ENCODE data around the gene NSD1.
"Not testable (repeated sequence)": the region's sequence is repeated elsewhere in the genome, so short reads cannot be mapped to it uniquely, and the experiment has no call there.

NSD1 gene

GRCh38 chr5:177232761-177233160 is 99.2 kb downstream of the NSD1 start:
- DNase-seq: no peak

GRCh38 chr5:177233206-177233605 is 99.6 kb downstream of the NSD1 start:
- no peak for DNase-seq

- DNase-seq: no peak
Measured at GRCh38 chr5:177233802-177234201, 100.2 kb downstream of the NSD1 start.

DNA sequence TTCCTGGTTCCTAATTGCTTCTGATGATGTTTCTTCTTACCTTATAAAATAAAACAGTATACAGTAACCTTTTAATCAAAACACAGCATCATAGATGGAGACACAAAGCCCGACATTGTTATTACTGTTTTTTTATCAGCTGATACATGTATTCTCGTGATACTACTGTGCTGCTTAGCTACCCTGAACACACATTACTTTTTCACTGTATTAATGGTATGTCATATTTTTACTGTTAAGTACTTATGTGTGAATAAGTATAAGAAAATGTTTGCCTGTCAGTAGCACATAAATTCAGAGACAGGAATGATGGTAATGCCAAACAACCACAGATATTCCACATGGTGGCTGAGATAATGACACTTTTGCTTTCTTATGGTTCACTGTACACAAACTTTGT is 101.3 kb downstream of the NSD1 start:
- no peak for DNase-seq

GRCh38 chr5:177241768-177242167 is 108.2 kb downstream of the NSD1 start:
- no peak for DNase-seq

- DNase-seq: no peak
Measured at GRCh38 chr5:177242304-177242703, 108.7 kb downstream of the NSD1 start.

- no peak for DNase-seq
Measured at GRCh38 chr5:177249761-177250537, 116.4 kb downstream of the NSD1 start.

DNA sequence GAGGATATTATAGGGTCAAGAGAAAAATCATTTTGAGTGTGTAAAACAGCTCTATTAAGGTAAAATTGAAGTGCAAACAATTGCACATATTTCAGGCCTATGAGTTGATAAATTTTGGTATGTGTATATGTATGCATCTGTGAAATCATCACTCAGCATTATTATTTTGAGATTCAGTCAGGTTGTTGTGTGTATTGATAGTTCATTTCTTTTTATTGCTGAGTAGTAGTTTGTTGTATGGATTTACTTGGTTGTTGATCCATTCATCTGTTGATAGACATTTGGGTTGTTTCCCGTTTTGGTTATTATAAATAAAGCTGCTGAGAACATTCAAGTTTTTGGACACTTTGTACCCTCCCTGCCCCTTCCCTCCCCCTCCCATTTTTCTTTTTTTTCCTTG is 119.7 kb downstream of the NSD1 start:
- DNase-seq: no peak

DNA sequence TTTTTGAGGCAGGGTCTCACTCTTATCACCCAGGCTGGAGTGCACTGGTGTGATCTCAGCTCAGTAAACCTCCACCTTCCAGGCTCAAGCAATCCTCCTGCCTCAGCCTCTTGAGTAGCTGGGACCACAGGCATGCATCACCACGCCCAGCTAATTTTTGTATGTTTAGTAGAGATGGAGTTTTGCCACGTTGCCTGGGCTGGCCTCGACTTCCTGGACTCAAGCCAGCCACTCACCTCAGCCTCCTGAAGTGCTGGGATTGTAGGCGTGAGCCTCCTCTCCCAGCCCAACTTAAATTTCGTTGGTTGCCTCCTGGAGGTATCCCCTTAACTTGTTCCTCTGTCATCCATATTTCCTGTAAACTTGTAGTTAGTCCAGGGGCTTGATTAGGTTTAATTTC is 122.7 kb downstream of the NSD1 start:
- no peak for DNase-seq

GRCh38 chr5:177258711-177259110 is 125.1 kb downstream of the NSD1 start:
- not testable (repeated sequence) for DNase-seq

DNA sequence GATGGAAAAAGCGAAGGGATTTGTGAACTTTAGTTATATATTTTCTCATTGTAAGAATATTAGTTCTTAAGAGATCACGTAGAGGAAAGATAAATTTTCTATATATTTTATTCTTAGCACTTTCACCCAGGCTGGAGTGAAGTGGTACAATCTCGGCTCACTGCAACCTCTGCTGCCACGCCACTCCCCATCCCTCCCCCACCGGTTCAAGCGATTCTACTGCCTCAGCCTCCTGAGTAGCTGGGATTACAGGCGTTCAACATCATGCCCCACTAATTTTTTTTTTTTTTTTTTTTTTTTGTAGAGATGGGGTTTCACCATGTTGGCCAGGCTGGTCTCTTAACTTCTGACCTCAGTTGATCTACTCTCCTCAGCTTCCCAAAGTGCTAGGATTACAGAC is 127.4 kb downstream of the NSD1 start:
- DNase-seq: no peak

DNA sequence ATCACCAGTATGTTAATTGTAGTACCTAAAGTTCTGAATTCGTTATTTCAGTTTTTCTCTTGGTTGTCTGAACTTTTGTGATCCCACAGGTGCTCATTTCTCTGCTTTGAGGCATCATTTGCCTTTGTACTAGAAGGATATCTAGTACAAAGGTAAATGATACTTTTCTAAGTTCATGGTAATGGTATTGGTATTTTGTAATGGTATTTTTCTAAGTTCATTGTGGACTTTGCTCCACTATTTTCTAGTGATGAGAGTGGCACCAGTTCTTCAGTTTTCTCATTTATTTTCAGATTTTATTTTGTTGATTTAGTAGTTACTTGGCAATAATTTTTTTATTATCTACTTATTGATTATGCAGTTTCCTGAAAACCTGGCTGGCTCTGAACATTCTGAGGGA is 127.9 kb downstream of the NSD1 start:
- DNase-seq: no peak

GRCh38 chr5:177264178-177264577 is 130.6 kb downstream of the NSD1 start:
- DNase-seq: no peak

- DNase-seq: no peak
Measured at GRCh38 chr5:177265395-177265794, 131.8 kb downstream of the NSD1 start.

DNA sequence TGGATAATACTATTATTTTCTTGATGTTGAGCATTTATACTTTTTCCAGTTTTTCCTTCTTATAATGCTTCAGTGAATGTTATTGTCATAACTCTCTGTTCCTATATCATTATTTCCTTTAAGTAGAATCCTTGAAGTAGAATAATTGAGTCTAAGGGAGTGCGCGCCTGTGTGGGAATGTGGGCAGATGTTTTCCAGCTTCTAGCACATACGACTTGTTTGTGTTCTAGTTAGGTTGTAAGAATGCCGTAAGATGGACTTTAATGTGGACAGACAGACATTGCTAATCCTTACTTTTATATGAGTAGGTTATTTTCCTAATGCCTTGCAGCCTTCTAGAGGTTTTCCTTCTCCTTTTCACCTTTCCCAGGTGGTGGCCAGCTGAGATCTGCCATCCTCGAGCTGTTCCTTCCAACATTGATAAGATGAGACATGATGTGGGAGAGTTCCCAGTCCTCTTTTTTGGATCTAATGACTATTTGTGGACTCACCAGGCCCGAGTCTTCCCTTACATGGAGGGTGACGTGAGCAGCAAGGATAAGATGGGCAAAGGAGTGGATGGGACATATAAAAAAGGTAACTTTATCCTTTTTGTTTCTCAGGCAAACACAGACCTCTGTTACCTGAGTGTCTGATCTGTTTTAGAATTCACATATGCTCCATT is 135.8 kb downstream of the NSD1 start:
- DNase-seq: no peak

- DNase-seq: no peak
Measured at GRCh38 chr5:177269976-177270375, 136.4 kb downstream of the NSD1 start.

GRCh38 chr5:177270653-177271052 is 137.1 kb downstream of the NSD1 start:
- no peak for DNase-seq

- DNase-seq: no peak
Measured at GRCh38 chr5:177271113-177271512, 137.5 kb downstream of the NSD1 start.

DNA sequence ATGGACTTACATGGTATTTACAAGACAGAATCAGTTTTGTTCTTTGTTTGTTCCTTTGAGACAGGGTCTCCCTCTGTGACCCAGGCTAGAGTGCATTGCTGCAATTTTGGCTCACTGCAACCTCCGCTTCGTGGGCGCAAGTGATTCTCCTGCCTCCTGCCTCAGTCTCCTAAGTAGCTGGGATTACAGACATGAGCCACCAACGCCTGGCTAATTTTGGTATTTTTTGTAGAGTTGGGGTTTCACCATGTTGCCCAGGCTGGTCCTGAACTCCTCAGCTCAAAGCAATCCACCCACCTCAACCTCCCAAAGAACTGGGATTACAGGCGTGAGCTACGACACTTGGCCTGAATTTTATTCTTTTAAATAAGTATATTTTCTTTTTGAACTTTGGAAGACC is 142.3 kb downstream of the NSD1 start:
- DNase-seq: no peak

DNA sequence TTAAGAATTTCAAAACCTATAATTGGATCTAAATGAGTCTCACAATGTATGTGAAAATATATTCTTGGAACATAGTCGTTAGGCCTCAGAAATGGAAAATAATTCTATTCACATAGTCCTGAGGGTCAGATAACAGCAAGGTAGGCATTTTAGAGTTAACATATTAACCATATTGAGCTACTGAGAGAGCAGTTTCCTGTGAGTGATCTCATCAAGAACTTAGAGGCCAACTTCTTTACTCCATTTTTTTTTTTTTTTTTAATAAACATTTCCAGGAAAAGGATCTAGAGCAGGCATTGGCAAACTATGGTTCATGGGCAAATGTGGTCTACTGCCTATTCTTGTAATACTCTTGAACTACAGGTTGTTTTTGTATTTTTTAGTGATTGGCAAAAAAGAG is 143.3 kb downstream of the NSD1 start:
- DNase-seq: no peak

- no peak for DNase-seq
Measured at GRCh38 chr5:177288191-177288590, 154.6 kb downstream of the NSD1 start.

DNA sequence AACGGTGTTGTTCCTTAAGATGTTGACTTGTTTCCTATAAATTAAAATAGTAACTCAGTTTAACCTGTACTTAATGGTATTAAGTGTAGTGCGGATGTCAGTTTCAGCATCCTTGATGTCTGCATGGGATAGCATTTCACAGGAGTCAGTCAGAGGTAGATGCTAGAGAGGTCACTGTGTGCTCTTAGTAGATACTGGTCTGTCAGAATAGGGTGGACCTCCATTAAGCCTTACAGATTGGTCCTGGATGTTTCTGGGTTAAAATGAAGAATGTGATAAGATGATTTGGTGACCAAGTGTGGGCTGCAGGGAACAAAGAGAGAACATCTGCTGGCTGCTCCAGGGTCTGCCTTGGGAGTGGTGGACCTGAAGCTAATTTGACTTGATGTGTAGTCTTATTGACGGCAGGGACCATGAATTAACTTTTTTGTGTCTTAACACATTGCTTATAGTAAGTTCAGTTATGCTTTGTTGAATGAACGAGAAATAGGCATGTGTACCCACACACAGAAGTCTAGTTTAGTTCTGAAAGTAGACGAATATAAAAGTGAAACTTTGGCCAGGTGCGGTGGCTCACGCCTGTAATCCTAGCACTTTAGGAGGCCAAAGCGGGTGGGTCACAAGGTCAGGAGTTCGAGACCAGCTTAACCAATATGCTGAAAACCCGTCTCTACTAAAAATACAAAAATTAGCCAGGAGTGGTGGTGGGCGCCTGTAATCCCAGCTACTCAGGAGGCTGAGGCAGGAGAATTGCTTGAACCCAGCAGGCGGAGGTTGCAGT is 157.4 kb downstream of the NSD1 start:
- no peak for DNase-seq

- DNase-seq: no peak
Measured at GRCh38 chr5:177291735-177292134, 158.2 kb downstream of the NSD1 start.
